ENCODE results near the gene LUM. TPM values are rescaled to one million over a fixed set of nuclear protein-coding genes. Genes with fewer than 3 reads are reported as not detected.
A peak's percentile ranks its signal among the peaks of the same experiment; 100 is the strongest.

The LUM gene, protein sequence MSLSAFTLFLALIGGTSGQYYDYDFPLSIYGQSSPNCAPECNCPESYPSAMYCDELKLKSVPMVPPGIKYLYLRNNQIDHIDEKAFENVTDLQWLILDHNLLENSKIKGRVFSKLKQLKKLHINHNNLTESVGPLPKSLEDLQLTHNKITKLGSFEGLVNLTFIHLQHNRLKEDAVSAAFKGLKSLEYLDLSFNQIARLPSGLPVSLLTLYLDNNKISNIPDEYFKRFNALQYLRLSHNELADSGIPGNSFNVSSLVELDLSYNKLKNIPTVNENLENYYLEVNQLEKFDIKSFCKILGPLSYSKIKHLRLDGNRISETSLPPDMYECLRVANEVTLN
- polyA plus RNA-seq (ENCODE audit: insufficient read length in 3 of 3) = 10 to 100 TPM; 48.5 to 54.1 (median 52.3) TPM
- long read RNA-seq, donor 1, transcript LUM-201 (3 exons, 3,008 nt) = major isoform, 11 of 11 reads
- long read RNA-seq, donor 1, partial matches to known transcripts = 0 of 11 reads
- long read RNA-seq, donor 1, other reads (novel, unspliced or antisense) = 0 of 11 reads
- long read RNA-seq, donor 2, transcript LUM-201 (3 exons, 3,008 nt) = major isoform, 30 of 37 reads
- long read RNA-seq, donor 2, partial matches to known transcripts = 7 of 37 reads
- long read RNA-seq, donor 2, other reads (novel, unspliced or antisense) = 0 of 37 reads
- long read RNA-seq, donor 3, transcript LUM-201 (3 exons, 3,008 nt) = major isoform, 37 of 37 reads
- long read RNA-seq, donor 3, partial matches to known transcripts = 0 of 37 reads
- long read RNA-seq, donor 3, other reads (novel, unspliced or antisense) = 0 of 37 reads
- long read RNA-seq, donor 4, transcript LUM-201 (3 exons, 3,008 nt) = major isoform, 21 of 21 reads
- long read RNA-seq, donor 4, partial matches to known transcripts = 0 of 21 reads
- long read RNA-seq, donor 4, other reads (novel, unspliced or antisense) = 0 of 21 reads
- long read RNA-seq, donor 5 = 0 reads
- long read RNA-seq, donor 6, transcript LUM-201 (3 exons, 3,008 nt) = major isoform, 6 of 6 reads
- long read RNA-seq, donor 6, partial matches to known transcripts = 0 of 6 reads
- long read RNA-seq, donor 6, other reads (novel, unspliced or antisense) = 0 of 6 reads
- long read RNA-seq, donor 7, transcript LUM-201 (3 exons, 3,008 nt) = major isoform, 31 of 31 reads
- long read RNA-seq, donor 7, partial matches to known transcripts = 0 of 31 reads
- long read RNA-seq, donor 7, other reads (novel, unspliced or antisense) = 0 of 31 reads
- long read RNA-seq, donor 8, transcript LUM-201 (3 exons, 3,008 nt) = major isoform, 10 of 10 reads
- long read RNA-seq, donor 8, partial matches to known transcripts = 0 of 10 reads
- long read RNA-seq, donor 8, other reads (novel, unspliced or antisense) = 0 of 10 reads
- long read RNA-seq, donor 9, transcript LUM-201 (3 exons, 3,008 nt) = major isoform, 17 of 17 reads
- long read RNA-seq, donor 9, partial matches to known transcripts = 0 of 17 reads
- long read RNA-seq, donor 9, other reads (novel, unspliced or antisense) = 0 of 17 reads
- long read RNA-seq, donor 10, transcript LUM-201 (3 exons, 3,008 nt) = major isoform, 13 of 13 reads
- long read RNA-seq, donor 10, partial matches to known transcripts = 0 of 13 reads
- long read RNA-seq, donor 10, other reads (novel, unspliced or antisense) = 0 of 13 reads
- long read RNA-seq, donor 11, partial matches to known transcripts = 0 of 4 reads
- long read RNA-seq, donor 11, other reads (novel, unspliced or antisense) = 0 of 4 reads
- long read RNA-seq, donor 12, partial matches to known transcripts = 0 of 2 reads
- long read RNA-seq, donor 12, other reads (novel, unspliced or antisense) = 0 of 2 reads
- long read RNA-seq, donor 13 = 0 reads
- long read RNA-seq, donor 14, transcript LUM-201 (3 exons, 3,008 nt) = major isoform, 22 of 27 reads
- long read RNA-seq, donor 14, partial matches to known transcripts = 5 of 27 reads
- long read RNA-seq, donor 14, other reads (novel, unspliced or antisense) = 0 of 27 reads
- long read RNA-seq, donor 15, transcript LUM-201 (3 exons, 3,008 nt) = major isoform, 6 of 6 reads
- long read RNA-seq, donor 15, partial matches to known transcripts = 0 of 6 reads
- long read RNA-seq, donor 15, other reads (novel, unspliced or antisense) = 0 of 6 reads
- long read RNA-seq, donor 16, transcript LUM-201 (3 exons, 3,008 nt) = major isoform, 17 of 22 reads
- long read RNA-seq, donor 16, partial matches to known transcripts = 5 of 22 reads
- long read RNA-seq, donor 16, other reads (novel, unspliced or antisense) = 0 of 22 reads

DNA sequence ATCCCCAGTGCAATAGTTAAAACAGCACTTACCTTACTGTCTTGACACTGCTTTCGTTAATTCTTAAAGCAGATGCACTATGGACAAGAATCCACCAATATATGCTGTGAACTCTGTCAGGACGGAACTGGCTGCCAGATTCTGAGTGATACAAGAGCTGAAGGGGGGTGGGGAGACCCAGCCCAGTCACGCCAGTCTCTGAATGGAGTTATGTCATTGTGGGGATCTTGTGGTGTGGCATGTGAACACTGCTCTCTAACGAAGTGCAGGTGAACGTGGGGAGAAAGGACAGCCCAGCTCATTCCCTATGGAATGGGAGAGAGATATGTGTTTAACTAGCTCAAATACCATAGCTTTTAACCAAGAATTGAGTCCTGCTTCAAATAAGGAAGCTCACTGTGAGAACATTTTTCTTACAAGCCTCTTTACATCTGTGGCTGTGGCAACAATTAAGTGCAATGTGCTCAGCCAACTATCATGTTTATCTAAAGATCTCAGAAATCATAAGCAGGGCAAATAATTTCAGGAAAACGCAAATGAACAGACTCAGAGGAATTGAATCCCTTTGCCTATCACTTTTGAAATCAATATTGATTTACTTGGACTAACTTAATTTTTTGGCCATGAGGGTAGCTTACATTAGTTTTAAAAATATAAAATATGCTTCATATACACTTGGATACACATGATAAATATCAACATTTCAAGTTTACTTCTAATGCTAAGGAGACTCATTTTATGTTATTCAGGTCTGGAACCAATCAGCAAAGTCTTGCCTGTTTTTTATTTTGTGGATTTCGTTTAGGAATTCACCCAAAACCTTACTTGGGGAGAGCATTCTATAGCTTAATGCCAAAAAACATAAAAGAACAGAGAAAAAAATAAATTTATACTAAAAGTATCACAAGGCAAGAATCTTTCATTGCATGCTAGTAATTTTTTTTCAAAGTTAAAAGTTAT lies at the start of gene LUM:
LUM (minus strand) TSS at position 129 of the 960 bp plus-strand sequence. CDS start 2,515 bp downstream, outside the sequence.
- DNase-seq (ENCODE audit: extremely low read depth in 1 of 11, low read depth in 9 of 11, low spot score in 4 of 11) = no peak

DNA sequence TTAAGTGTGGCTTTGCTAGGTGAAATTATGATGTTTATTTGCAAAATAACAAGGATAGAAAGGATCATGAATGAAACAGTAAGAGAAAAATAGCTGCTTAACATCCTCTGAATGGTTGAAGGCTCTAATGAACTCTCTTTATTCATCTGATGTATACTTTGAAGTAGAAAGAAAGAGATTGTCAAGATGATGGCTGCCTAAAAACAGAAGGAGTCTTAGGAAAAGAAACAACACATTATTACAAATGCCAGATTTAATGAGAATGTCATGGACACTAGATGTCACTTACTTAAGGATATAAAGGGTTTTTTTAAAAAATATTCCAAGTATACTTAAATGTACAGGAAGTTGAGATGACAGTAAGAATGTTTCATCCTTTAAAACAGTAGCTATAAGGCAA lies 49.7 kb upstream of the LUM start:
- DNase-seq (ENCODE audit: extremely low read depth in 1 of 11, low read depth in 9 of 11, low spot score in 4 of 11) = no peak

DNA sequence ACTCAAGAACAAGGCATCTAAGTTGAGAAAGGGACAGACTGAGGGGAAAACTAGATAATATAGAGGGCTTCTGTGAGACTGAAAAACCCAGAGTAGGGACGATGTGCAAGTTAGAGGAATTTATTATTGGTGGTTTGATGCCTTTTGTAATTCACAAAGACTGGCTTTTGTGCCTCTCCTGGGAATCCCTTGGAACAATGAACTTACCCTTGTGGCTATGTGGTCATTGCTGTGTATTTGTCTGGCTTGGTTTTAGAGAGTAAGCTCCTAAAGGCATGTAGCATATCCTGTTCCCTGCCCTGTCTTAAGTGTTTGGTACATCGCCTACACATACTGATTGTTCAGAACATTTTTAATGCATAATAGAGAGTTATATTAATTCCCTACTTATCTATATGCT lies 44.7 kb upstream of the LUM start:
- DNase-seq (ENCODE audit: extremely low read depth in 1 of 11, low read depth in 9 of 11, low spot score in 4 of 11) = no peak

DNA sequence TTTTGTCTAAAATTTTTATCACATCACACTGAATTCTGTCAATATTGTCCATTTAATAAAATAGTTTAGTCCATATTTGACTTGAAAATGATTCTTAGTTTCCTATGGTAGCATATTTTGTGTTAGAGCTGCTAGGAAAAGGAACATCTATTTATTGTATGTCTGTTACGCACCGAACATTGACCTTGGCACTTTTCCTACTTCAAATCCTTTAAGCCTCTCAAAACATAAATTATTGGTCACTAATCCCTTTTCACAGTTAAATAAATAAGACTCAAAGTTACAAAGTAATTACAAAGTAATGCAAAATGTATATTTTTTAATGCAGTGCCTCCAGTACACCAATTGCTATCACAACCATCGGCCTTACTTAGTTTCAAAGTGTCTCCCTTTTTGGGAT lies 42.8 kb upstream of the LUM start:
- no peak for DNase-seq (ENCODE audit: extremely low read depth in 1 of 11, low read depth in 9 of 11, low spot score in 4 of 11)

DNA sequence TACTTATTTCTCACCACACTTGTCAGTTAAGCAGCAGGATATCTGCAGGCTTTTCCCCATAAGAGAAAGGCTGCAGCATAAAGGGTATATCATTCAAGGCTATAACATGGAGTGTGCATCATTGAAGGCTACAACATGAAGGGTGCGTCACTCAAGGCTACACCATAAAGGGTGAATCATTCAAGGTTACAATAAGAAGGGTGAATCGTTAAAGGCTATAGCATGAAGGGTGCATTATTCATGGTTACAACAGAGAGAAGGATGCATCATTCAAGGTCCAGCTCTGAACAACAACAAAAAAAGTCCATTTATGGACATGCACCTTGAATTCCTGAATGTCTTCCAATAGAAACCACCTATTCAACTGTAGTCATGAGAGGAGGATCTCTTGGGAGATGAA lies 32.8 kb upstream of the LUM start:
- DNase-seq (ENCODE audit: extremely low read depth in 1 of 11, low read depth in 9 of 11, low spot score in 4 of 11) = no peak

DNA sequence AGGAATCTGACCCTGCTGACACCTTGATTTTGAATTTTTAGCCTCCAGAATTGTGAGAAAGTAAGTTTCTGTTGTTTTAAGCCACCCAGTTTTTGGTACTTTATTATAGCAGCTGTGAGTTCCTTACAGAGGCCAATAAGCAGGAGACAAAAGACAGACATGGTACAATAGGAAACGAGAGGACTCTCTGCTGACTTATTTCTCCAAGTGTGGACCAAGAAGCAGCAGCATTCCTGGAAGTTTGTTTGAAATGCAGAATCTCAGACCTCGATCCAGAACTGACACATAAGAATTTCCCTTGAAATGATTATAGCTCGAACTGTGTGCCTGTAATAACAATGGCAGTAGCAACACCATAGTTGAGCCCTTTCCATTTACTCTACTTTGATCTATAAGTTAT lies 31.9 kb upstream of the LUM start:
- no peak for DNase-seq (ENCODE audit: extremely low read depth in 1 of 11, low read depth in 9 of 11, low spot score in 4 of 11)

DNA sequence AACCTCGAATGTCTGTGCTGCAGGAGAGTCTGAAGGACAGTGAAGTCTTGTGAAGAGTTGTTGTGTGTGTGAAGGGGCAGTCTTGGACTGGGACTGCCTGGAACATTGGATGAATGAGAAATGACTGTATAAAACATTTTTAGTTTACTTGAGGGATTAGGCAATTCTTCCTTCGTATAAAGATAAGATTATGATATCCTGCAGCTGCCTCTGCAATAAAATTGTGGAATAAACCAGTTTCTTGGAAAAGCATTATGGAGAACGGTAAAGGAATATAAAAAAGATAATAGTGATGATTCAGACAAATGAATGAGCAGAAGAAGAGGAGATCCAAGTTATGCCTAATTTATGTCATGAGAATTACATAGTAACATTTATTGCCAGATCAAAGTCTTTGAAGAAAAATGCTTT lies 30.9 kb upstream of the LUM start:
- DNase-seq (ENCODE audit: extremely low read depth in 1 of 11, low read depth in 9 of 11, low spot score in 4 of 11) = peak in 4 of 11 donors; percentile 19 to 58 (median 52)

DNA sequence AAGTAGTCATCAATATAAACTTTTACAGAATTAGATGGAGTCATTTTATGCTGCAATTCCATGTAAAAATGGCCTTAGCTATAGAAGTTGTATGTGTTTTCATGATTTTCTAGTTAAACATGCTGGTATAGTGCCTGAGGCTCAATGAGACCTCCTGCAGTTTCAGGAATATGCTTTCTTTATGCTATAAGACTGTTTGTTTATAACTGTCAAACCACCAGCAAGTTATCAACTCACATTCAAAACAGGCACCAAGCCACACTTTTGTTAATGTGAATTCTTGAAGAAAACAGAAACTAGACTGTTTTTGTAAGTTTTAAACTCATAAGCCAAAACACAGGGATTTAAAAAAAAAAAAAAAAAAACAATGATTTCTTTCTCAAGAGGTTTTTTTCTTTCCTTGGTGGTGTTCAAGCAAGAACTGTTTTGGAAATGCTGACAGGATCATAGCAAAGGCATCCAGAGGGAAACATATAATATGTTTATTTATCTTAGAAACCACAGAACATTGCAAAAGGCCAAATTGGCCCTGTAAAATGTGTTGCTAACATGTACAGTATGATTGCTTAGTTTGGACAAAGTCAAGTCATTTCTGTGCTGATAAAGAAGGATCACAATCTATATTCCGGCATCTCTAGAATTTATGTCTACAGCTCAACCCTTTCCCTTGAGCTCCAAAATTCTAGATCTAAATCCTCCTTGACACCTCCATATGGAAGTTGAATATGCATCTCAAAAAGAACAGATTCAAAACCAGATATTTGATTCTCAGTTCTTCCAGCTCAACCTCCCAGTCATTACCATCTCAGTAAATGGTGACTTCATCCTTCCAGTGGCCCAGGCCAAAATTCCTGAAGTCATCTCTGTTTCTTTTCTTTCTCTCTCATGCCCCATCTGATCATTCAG lies 29.0 kb upstream of the LUM start:
- DNase-seq (ENCODE audit: extremely low read depth in 1 of 11, low read depth in 9 of 11, low spot score in 4 of 11) = peak in 4 of 11 donors; percentile 13 to 48 (median 34)

DNA sequence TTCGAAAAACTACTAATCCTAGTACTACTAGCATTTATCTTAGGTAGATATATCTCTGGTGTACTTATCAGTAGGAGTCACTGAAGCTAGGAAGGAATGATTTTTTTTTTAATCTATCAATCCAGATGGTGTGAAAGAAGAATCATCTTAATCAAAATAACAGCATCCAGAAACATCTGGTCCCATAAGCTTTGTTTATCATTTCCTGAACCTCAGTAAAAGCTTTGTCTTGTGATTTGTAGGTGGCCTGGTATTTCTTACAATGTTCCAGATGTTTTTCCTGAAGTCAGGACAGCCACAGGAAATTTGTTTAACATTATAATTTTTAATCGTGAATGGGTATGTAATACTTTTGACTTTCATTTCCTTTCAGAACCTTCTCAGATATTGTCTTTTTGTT lies 28.0 kb upstream of the LUM start:
- DNase-seq (ENCODE audit: extremely low read depth in 1 of 11, low read depth in 9 of 11, low spot score in 4 of 11) = no peak

DNA sequence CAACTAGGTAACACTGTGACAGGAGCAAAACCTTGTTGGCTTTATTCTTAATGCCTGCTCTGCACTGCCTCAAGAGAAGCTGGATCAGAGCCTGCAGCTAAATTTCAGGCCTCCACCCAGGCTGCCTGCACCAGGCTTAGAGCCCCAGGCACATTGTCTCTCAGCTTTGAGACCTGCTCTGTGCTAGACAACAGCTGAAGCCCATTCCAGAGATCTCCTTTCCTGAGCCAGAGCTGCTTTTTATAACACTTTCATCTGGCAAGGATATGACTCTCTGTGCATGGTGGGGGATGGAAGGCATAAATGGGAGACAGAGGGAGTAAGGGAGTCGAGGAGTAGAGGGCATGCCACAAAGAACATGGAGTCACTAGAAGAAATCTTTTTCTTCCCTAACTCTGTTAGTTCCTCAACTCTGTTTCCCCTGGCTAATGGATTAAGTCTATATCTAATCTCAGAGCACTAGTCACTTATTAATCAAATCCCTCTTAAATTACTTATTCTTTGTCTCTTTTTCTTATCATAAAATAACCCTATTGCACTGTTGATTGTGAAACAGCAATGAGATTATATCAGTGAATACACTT lies 27.1 kb upstream of the LUM start:
- DNase-seq (ENCODE audit: extremely low read depth in 1 of 11, low read depth in 9 of 11, low spot score in 4 of 11) = no peak

DNA sequence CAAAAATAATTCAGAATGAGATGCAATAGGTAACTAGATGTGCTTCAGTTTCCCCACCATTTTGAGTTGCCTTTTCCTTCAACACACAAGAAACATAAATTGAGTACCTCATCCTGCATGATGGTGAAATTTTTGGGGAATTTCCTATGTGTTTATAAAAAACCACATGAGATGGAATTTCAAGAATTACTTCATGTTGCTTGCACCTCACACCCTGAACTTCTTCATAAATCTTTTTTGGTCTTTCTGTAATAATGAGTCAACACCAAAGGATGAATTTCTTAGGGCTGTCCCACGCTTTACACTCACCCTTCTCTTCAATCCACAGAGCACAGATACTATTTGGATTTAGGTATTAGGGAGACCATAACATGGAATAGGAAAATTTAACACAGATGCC lies 22.6 kb upstream of the LUM start:
- DNase-seq (ENCODE audit: extremely low read depth in 1 of 11, low read depth in 9 of 11, low spot score in 4 of 11) = no peak

DNA sequence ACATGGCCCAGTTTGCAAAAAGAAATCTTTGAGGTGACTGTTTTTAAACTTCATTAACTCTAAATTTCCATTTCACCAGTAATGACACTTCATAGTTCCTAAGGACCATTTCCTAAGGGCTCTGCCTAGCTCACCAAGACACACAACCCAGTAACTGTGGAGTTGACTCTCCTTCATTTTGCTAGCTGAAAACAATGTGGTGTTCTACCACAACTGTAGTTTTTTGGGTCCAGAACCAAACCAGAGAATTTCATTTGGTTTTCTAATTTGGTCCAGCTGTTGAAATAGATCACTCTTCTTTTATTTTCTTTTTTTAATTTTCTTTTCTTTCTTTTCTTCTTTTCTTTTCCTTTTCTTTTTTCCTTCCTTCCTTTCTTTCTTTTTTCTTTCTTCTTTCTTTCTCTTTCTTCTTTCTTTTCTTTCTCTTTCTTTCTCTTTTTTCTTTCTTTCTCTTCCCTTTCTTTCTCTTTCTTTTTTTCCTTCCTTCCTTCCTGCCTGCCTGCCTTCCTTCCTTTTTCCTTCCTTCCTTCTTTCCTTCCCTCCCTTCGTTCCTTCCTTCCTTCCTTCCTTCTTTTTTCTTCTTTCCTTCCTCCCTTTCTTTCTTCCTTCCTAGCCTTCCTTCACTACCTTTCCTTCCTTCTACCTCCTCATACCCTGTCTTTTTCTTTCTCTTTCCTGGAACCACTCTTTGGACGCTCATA lies 18.5 kb upstream of the LUM start:
- DNase-seq (ENCODE audit: extremely low read depth in 1 of 11, low read depth in 9 of 11, low spot score in 4 of 11) = no peak

DNA sequence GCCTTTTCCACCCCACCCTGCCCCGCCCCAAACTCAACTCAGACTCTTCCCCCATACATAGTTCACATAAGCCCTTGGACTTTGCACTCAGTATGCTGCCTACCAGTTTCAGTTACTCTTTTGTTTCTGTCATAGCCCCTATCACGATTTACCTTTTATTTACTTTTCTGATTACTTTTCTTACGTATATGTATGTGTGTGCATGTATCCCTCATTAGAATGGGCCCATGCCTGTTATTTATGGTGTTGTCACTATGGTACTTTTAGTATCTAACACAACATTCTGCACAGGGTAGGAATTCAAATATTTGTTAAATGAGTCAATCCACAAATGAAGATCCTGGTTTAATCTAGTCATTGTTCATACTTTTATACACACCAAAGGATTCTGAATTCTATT lies 16.5 kb upstream of the LUM start:
- DNase-seq (ENCODE audit: extremely low read depth in 1 of 11, low read depth in 9 of 11, low spot score in 4 of 11) = no peak

DNA sequence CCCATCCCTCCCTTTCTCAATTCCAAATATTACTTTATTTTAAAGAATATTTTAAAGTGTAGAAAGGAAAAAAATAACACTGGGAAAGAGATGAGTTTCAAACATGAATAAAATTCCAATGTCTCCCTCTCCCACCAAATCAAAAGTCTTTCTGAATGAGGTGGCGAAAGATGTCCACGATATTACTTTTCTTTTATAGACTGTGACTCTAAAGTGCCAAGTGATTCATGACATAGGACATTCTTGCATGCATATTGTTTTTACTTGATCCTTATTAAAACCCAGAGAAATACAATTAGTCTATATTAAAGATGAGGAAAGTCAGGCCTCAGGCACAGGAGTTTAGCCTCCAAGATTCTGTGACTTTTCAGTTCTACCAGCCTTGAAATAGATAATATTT lies 16.0 kb upstream of the LUM start:
- DNase-seq (ENCODE audit: extremely low read depth in 1 of 11, low read depth in 9 of 11, low spot score in 4 of 11) = no peak
